HL-60 (cell line): Measurements from ENCODE around the gene PGLYRP1.

Experiments
- DNase-seq, 2 experiments: peaks; one replicate each; pipeline ENCODE4 v3.0.0-alpha.2; 2010 to 2020; ENCODE audit warnings: low read depth in 1 of 2, low spot score in 1 of 2
- H3K27ac ChIP-seq: fragments of 250-450 bp; sonication (Bioruptor Pico); replicated peaks from 2 replicates; pipeline ENCODE4 v1.5.1; 2020; ENCODE audit warnings: mild to moderate bottlenecking, moderate library complexity
- H3K27me3 ChIP-seq: fragments of 250-450 bp; sonication (Bioruptor Pico); 2 replicates; pipeline ENCODE4 v1.5.1; 2021; ENCODE audit warnings: mild to moderate bottlenecking, moderate library complexity; ENCODE audit not compliant: insufficient read depth, poor library complexity, severe bottlenecking
- H3K4me3 ChIP-seq: replicated peaks from 2 replicates; pipeline ENCODE4 v1.5.1; 2011; ENCODE audit warnings: mild to moderate bottlenecking, control low read depth, low read length; ENCODE audit not compliant: insufficient read depth
- GABPA ChIP-seq: IDR thresholded peaks from 2 replicates; pipeline ENCODE4 v1.6.1; 2012; ENCODE audit warnings: low read depth
- POLR2AphosphoS5 ChIP-seq: IDR thresholded peaks from 2 replicates; pipeline ENCODE4 v1.6.1; 2012; ENCODE audit warnings: low read depth
- SPI1 ChIP-seq: IDR thresholded peaks from 2 replicates; pipeline ENCODE4 v1.6.1; 2012; ENCODE audit warnings: low read depth, mild to moderate bottlenecking, borderline replicate concordance
- TF ChIP-seq, protein P1 (sequence below): IDR thresholded peaks from one replicate; pipeline ENCODE4 v1.5.1; 2011; ENCODE audit warnings: low read length, control low read depth, inconsistent platforms; ENCODE audit not compliant: insufficient read depth
- TF ChIP-seq, protein P2 (sequence below): IDR thresholded peaks from 2 replicates; pipeline ENCODE4 v1.6.1; 2012; ENCODE audit warnings: low read depth; ENCODE audit not compliant: insufficient replicate concordance

PGLYRP1 gene

DNA sequence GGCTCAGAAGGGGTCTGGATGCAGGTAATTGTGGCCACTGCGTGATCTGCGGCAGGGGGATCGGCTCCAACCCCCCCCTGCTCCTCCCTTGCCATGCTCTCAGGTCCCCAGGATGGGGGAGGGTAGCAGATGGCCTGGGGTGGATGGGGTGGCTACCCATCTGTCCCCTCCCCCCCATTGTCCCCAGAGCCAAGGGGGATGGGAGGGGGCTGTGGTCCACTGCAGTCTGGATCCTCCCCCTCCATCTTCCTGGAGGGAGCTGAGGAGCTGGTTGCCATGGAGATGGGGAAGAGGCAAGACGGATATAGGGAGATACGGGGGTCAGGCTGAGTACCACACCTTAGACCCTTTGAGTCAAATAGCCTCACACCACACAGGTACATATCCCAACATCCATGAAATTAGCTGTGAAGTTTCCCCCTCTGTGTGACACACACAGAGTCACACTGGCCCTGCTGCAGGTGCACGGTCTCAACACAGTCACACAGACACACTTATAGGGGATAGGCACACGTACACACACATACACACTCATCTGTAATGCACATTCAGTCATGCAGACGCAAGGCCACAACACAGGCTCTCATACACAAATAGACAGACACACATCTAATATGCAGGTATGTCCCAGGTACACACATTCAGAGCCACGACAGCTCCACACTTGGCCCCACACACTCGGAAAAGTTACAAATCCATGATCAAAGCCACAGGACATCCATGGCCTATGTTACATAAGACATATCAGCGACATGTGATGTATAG is 47.4 kb downstream of the PGLYRP1 start:
- peaks cover 20% of the 10 kb centered on the region for H3K27me3 ChIP-seq
- H3K27ac ChIP-seq: no peak overlapping the region
- DNase-seq: no peak
- TF ChIP-seq, protein P1, sequence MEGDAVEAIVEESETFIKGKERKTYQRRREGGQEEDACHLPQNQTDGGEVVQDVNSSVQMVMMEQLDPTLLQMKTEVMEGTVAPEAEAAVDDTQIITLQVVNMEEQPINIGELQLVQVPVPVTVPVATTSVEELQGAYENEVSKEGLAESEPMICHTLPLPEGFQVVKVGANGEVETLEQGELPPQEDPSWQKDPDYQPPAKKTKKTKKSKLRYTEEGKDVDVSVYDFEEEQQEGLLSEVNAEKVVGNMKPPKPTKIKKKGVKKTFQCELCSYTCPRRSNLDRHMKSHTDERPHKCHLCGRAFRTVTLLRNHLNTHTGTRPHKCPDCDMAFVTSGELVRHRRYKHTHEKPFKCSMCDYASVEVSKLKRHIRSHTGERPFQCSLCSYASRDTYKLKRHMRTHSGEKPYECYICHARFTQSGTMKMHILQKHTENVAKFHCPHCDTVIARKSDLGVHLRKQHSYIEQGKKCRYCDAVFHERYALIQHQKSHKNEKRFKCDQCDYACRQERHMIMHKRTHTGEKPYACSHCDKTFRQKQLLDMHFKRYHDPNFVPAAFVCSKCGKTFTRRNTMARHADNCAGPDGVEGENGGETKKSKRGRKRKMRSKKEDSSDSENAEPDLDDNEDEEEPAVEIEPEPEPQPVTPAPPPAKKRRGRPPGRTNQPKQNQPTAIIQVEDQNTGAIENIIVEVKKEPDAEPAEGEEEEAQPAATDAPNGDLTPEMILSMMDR: no peak
- TF ChIP-seq SPI1: no peak
- TF ChIP-seq, protein P2, sequence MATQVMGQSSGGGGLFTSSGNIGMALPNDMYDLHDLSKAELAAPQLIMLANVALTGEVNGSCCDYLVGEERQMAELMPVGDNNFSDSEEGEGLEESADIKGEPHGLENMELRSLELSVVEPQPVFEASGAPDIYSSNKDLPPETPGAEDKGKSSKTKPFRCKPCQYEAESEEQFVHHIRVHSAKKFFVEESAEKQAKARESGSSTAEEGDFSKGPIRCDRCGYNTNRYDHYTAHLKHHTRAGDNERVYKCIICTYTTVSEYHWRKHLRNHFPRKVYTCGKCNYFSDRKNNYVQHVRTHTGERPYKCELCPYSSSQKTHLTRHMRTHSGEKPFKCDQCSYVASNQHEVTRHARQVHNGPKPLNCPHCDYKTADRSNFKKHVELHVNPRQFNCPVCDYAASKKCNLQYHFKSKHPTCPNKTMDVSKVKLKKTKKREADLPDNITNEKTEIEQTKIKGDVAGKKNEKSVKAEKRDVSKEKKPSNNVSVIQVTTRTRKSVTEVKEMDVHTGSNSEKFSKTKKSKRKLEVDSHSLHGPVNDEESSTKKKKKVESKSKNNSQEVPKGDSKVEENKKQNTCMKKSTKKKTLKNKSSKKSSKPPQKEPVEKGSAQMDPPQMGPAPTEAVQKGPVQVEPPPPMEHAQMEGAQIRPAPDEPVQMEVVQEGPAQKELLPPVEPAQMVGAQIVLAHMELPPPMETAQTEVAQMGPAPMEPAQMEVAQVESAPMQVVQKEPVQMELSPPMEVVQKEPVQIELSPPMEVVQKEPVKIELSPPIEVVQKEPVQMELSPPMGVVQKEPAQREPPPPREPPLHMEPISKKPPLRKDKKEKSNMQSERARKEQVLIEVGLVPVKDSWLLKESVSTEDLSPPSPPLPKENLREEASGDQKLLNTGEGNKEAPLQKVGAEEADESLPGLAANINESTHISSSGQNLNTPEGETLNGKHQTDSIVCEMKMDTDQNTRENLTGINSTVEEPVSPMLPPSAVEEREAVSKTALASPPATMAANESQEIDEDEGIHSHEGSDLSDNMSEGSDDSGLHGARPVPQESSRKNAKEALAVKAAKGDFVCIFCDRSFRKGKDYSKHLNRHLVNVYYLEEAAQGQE: no peak
- no peak for TF ChIP-seq POLR2AphosphoS5
- no peak overlapping the region for H3K4me3 ChIP-seq

DNA sequence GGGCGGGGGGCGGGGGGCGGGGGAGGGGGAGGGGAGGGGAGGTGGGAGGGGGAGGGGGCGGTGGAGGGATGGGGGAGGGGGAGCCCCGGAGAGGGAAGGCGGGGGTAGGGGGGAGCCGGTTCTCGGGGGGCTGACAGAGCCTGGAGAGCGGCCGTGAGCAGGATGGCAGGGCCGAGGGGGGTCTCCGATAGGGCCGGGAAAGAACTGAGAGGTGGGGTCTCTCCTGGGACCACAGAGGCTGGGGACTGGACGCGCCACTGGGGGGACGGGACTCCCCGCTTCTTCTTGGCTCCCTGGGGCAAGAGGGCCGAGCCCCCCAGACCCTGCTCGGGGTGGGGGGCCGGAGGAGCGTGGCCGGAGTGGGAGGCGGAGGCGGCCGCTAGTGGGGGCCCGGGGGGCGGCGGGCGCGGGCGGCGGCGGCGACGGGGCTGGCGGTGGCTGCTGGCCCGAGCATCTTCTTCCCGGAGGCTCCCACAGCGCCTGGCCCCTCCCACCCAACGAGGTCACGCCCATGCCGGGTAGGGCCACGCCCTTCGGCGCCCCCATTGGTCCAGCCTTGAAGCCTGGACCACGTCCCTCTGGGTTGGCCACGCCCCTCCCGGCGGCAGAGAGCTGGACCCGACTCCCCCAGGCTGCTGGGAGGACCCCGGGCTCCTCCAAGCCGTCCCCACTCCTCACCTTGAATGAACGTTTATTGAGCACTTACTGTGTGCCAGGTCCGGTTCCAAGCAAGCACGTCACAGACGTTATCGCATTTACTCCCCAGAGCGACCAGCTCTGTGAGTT is 49.1 kb downstream of the PGLYRP1 start, which contains the start of gene NOVA2:
NOVA2 (minus strand) TSS at position 313 of the 786 bp plus-strand sequence. CDS start 514 bp downstream, outside the sequence.
- DNase-seq: peak in 1 of 2 experiments; percentile 18
- Histone ChIP-seq H3K27me3 (peaks cover 20% of the 10 kb centered on the region), H3K4me3 (no peak within 1 kb of the TSS), H3K27ac (no peak within 1 kb of the TSS)
- TF ChIP-seq GABPA: no peak
- no peak for TF ChIP-seq SPI1
- TF ChIP-seq, protein P1: no peak
- TF ChIP-seq, protein P2: no peak
- TF ChIP-seq POLR2AphosphoS5: no peak

DNA sequence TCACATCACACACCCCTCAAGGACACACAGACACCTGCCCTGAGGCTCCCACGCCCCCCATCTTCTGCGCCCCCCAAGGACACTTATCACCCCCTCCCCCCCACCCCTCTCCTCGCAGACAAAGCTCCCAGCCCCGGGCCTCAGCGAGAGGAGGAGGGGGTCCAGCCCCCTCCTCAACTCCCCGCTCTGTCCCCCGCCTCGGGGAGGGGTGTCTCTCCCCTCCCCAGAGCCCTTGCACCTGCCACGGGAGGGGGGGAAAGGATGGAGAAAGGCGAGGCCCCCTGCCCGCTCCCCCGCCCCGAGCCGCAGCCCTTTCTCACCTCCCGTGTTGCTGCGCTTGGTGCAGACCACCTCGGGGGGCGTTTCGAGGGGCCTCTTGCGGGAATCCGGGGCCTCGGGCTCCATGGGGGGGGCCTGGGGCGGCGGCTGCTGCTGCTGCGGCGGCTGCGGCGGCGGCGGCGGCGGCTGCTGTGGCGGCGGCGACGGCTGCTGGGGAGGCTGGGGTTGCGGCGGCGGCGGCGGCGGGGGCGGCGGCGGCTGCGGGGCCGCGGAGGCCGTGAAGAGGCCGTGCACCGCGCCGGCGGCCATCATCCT is 49.8 kb downstream of the PGLYRP1 start:
- TF ChIP-seq SPI1: no peak
- TF ChIP-seq GABPA: no peak
- TF ChIP-seq POLR2AphosphoS5: no peak
- TF ChIP-seq, protein P1: no peak
- TF ChIP-seq, protein P2: no peak
- Histone ChIP-seq H3K4me3 (no peak overlapping the region), H3K27me3 (peaks cover 20% of the 10 kb centered on the region), H3K27ac (no peak overlapping the region)
- DNase-seq: no peak
